Esophagus muscularis mucosa (tissue), 4 donors: ENCODE results near the gene SLC38A10. TPM values are rescaled to one million over a fixed set of nuclear protein-coding genes. Genes with fewer than 3 reads are reported as not detected.

Source experiments
- DNase-seq: peaks from one replicate; pipeline ENCODE4 v3.0.0-alpha.2; 2017; ENCODE audit errors: extremely low spot score
- H3K27ac ChIP-seq, 4 donors: fragments of 200-600 bp; sonication (generic); replicated peaks in 1 of 4; 1 replicate in 3 of 4; 2 replicates in 1 of 4; pipeline ENCODE4 v1.5.1; 2016 to 2019; ENCODE audit warnings: mild to moderate bottlenecking in 1 of 4
- H3K27me3 ChIP-seq, 4 donors: fragments of 200-600 bp; sonication (generic); one replicate each; pipeline versions ENCODE4 v1.5.1 to v1.6.0; 2016 to 2019
- H3K36me3 ChIP-seq, 4 donors: fragments of 200-600 bp; sonication (generic); one replicate each; pipeline ENCODE4 v1.5.1; 2016 to 2019
- H3K4me1 ChIP-seq, 4 donors: fragments of 200-600 bp; sonication (generic); one replicate each; pipeline ENCODE4 v1.5.1; 2016 to 2019
- H3K4me3 ChIP-seq, 4 donors: fragments of 200-600 bp; sonication (generic); 1 replicate in 2 of 4; 2 replicates in 2 of 4; pipeline ENCODE4 v1.5.1; 2016 to 2019; ENCODE audit warnings: mild to moderate bottlenecking in 4 of 4, moderate library complexity in 1 of 4
- H3K9me3 ChIP-seq, 4 donors: fragments of 200-600 bp; sonication (generic); 1 replicate in 3 of 4; 2 replicates in 1 of 4; pipeline ENCODE4 v1.5.1; 2016 to 2019
- EP300 ChIP-seq: sonication (generic); formaldehyde crosslinking; IDR thresholded peaks from one replicate; pipeline ENCODE4 v1.6.1; 2017; ENCODE audit warnings: antibody characterized with exemption
- POLR2A ChIP-seq: fragments of 450-650 bp; IDR thresholded peaks from one replicate; pipeline ENCODE4 v1.6.1; 2017; ENCODE audit warnings: antibody characterized with exemption, moderate library complexity, mild to moderate bottlenecking, low read depth
- POLR2AphosphoS5 ChIP-seq, 2 donors: sonication (generic); formaldehyde crosslinking; IDR thresholded peaks; one replicate each; pipeline ENCODE4 v1.6.1; 2017; ENCODE audit warnings: antibody characterized with exemption in 2 of 2
- WGBS: methylation state at CpG from one replicate; pipeline ENCODE4 v1.1.5; 2018; 5-methylcytosine and 5-hydroxymethylcytosine counted together
- intact Hi-C: fragments of 100-400 bp; cut with DNase I; formaldehyde crosslinking; loops from one replicate; pipeline ENCODE4 v1.15.1; 2023
- total RNA-seq, 4 donors: library from RNA; depleted of rRNA; stranded (reverse); fragments of >200 nt; gene quantifications; one replicate each; pipeline versions ENCODE4 v1.1.0 to v1.2.1, GENCODE V29; 2016
- TF ChIP-seq, protein P1 (sequence below), 3 experiments: fragments of 200-600 bp in 2 of 3; fragments of 450-650 bp in 1 of 3; sonication (generic) in 2 of 3; IDR thresholded peaks; one replicate each; pipeline ENCODE4 v1.5.1; 2017 to 2019; ENCODE audit warnings: antibody characterized with exemption in 3 of 3, mild to moderate bottlenecking in 2 of 3, moderate library complexity in 1 of 3

SLC38A10 gene
- total RNA-seq, 4 donors from 2014 or later: 78.0 to 103 (median 93.4) TPM

GRCh38 chr17:81217491-81217890, 77.6 kb downstream of the SLC38A10 start:
- no peak overlapping the region for H3K27ac ChIP-seq
- peaks cover 7 to 28% (median 13%) of the 10 kb centered on the region in 4 donors for H3K36me3 ChIP-seq
- no peaks in the 10 kb centered on the region for H3K27me3 ChIP-seq
- H3K4me1 ChIP-seq: peaks cover 14 to 15% (median 14%) of the 10 kb centered on the region in 4 donors
- H3K4me3 ChIP-seq: no peak overlapping the region
- no peaks in the 10 kb centered on the region for H3K9me3 ChIP-seq
- WGBS: 87% methylated on average over 15 of the region's 18 CpGs
- intact Hi-C loops: no loop called here
- DNase-seq: no peak
- no peak for TF ChIP-seq EP300
- no peak for TF ChIP-seq POLR2A
- TF ChIP-seq, protein P1, sequence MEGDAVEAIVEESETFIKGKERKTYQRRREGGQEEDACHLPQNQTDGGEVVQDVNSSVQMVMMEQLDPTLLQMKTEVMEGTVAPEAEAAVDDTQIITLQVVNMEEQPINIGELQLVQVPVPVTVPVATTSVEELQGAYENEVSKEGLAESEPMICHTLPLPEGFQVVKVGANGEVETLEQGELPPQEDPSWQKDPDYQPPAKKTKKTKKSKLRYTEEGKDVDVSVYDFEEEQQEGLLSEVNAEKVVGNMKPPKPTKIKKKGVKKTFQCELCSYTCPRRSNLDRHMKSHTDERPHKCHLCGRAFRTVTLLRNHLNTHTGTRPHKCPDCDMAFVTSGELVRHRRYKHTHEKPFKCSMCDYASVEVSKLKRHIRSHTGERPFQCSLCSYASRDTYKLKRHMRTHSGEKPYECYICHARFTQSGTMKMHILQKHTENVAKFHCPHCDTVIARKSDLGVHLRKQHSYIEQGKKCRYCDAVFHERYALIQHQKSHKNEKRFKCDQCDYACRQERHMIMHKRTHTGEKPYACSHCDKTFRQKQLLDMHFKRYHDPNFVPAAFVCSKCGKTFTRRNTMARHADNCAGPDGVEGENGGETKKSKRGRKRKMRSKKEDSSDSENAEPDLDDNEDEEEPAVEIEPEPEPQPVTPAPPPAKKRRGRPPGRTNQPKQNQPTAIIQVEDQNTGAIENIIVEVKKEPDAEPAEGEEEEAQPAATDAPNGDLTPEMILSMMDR (IDR thresholded peaks at IDR 0.05): no peak
- no peak for TF ChIP-seq POLR2AphosphoS5 (IDR thresholded peaks at IDR 0.05)

- intact Hi-C loops: no loop called here
- peaks cover 0 to 18% (median 4%) of the 10 kb centered on the region in 4 donors for H3K36me3 ChIP-seq
- no peaks in the 10 kb centered on the region for H3K9me3 ChIP-seq
- H3K27ac ChIP-seq: no peak overlapping the region
- no peaks in the 10 kb centered on the region for H3K27me3 ChIP-seq
- H3K4me3 ChIP-seq: no peak overlapping the region
- 99% methylated on average over 8 of the region's 8 CpGs for WGBS
- TF ChIP-seq POLR2AphosphoS5 (IDR thresholded peaks at IDR 0.05) (no peak), EP300 (no peak), POLR2A (no peak)
- TF ChIP-seq, protein P1 (IDR thresholded peaks at IDR 0.05): no peak
- DNase-seq: no peak
- peaks cover 0 to 5% (median 0%) of the 10 kb centered on the region in 4 donors for H3K4me1 ChIP-seq
Observed at GRCh38 chr17:81213978-81214377, 81.1 kb downstream of the SLC38A10 start.

- TF ChIP-seq EP300: no peak
- H3K4me3 ChIP-seq: no peak overlapping the region
- peaks cover 0 to 19% (median 11%) of the 10 kb centered on the region in 4 donors for H3K36me3 ChIP-seq
- no peaks in the 10 kb centered on the region for H3K9me3 ChIP-seq
- peaks cover 0 to 5% (median 0%) of the 10 kb centered on the region in 4 donors for H3K4me1 ChIP-seq
- no peak overlapping the region for H3K27ac ChIP-seq
- 88% methylated on average over 9 of the region's 9 CpGs for WGBS
- H3K27me3 ChIP-seq: no peaks in the 10 kb centered on the region
- intact Hi-C loops: no loop called here
- no peak for DNase-seq
Observed at GRCh38 chr17:81212365-81212764, 82.7 kb downstream of the SLC38A10 start.

GRCh38 chr17:81210868-81211267, 84.2 kb downstream of the SLC38A10 start:
- intact Hi-C loops: no loop called here
- peaks cover 0 to 5% (median 0%) of the 10 kb centered on the region in 4 donors for H3K4me1 ChIP-seq
- no peaks in the 10 kb centered on the region for H3K9me3 ChIP-seq
- 72% methylated on average over 14 of the region's 14 CpGs for WGBS
- no peaks in the 10 kb centered on the region for H3K27me3 ChIP-seq
- no peak overlapping the region for H3K27ac ChIP-seq
- no peak overlapping the region for H3K4me3 ChIP-seq
- H3K36me3 ChIP-seq: peaks cover 0 to 24% (median 17%) of the 10 kb centered on the region in 4 donors
- DNase-seq: no peak
- no peak for TF ChIP-seq POLR2AphosphoS5 (IDR thresholded peaks at IDR 0.05)

DNA sequence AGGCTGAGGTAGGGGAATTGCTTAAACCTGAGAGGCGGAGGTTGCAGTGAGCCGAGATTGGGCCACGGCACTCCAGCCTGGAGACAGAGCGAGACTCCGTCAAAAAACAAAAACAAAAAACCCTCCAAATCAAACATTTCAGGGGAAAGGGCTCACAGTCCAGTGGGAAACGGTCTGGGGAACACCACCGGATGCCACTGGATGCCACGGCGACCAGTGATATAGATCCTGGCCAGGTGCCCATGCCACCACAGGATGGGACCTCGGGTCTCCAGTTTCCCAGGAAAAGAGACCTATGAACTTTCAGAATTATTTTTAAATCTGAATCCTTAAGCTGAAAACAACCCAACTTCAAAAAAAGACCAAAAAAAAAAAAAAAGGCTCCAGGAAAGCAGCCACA, 84.6 kb downstream of the SLC38A10 start:
- Histone ChIP-seq H3K9me3 (no peaks in the 10 kb centered on the region), H3K27me3 (no peaks in the 10 kb centered on the region), H3K4me3 (no peak overlapping the region), H3K36me3 (peaks cover 0 to 26% (median 17%) of the 10 kb centered on the region in 4 donors), H3K4me1 (peaks cover 0 to 5% (median 0%) of the 10 kb centered on the region in 4 donors), H3K27ac (no peak overlapping the region)
- TF ChIP-seq EP300 (no peak), POLR2A (no peak), POLR2AphosphoS5 (IDR thresholded peaks at IDR 0.05) (no peak)
- TF ChIP-seq, protein P1 (IDR thresholded peaks at IDR 0.05): no peak
- 86% methylated on average over 10 of the region's 10 CpGs for WGBS
- DNase-seq: no peak
- intact Hi-C loops: no loop called here

DNA sequence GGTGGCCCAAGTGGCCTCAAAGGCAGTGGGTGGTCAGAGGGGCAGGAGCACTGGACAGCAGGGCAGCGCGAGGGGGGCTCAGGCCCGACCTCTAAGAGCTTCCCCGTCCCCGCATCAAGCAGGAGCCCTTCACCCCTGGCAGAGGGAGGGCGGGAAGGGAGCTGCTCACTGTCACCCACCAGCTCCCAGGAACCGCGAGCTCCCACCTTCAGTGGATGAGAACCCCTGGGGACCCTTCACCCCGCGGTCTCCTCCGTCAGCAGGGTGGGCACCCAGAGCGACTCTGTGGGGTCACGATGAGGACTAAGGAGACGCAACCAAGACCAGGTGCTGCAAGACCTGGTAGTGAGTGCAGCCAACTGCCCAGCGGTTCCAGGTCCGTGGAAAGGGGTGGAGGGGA, 86.0 kb downstream of the SLC38A10 start:
- intact Hi-C loops: no loop called here
- Histone ChIP-seq H3K9me3 (no peaks in the 10 kb centered on the region), H3K36me3 (peaks cover 0 to 31% (median 20%) of the 10 kb centered on the region in 4 donors), H3K4me1 (peaks cover 0 to 5% (median 0%) of the 10 kb centered on the region in 4 donors), H3K27me3 (no peaks in the 10 kb centered on the region), H3K4me3 (no peak overlapping the region), H3K27ac (no peak overlapping the region)
- DNase-seq: no peak
- 95% methylated on average over 16 of the region's 16 CpGs for WGBS
- TF ChIP-seq POLR2A (no peak), POLR2AphosphoS5 (IDR thresholded peaks at IDR 0.05) (no peak), EP300 (no peak)
- TF ChIP-seq, protein P1 (IDR thresholded peaks at IDR 0.05): no peak
